ENCODE results near the gene CNIH3. TPM values are rescaled to one million over a fixed set of nuclear protein-coding genes. Genes with fewer than 3 reads are reported as not detected.
A peak's percentile ranks its signal among the peaks of the same experiment; 100 is the strongest.

The CNIH3 gene
- polyA plus RNA-seq, 6 donors from 2014 or later: 0.97 to 4.0 (median 1.8) TPM; not detected in 1

DNA sequence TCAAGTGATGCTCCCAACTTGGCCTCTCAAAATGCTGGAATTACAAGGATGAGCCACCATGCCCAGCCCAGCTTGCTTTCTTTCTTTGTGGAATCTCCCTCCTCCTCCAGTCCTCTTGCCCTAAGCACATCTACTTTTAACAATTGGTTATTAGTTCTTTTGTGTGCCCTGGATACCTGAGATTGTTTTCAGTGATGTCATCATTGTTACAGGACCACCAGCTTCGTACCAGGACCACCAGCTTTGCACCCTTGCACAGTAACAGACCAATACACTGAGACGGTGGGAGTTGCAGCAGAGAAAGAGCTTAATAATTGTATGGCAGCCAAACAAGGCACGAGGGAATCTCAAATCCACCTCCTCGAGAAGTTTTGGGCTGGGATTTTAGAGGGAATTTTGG is 71.3 kb downstream of the CNIH3 start:
- DNase-seq (no peak), ATAC-seq (ENCODE audit: low read depth in 2 of 2) (no peak)
- H3K4me1 Mint-ChIP-seq: no peaks in the 10 kb centered on the region
- H3K36me3 Mint-ChIP-seq: no peaks in the 10 kb centered on the region
- no peak overlapping the region for H3K4me3 Mint-ChIP-seq
- H3K27ac Mint-ChIP-seq: no peak overlapping the region
- no peaks in the 10 kb centered on the region for H3K9me3 Mint-ChIP-seq
- peaks cover 0 to 9% (median 4%) of the 10 kb centered on the region in 3 donors for H3K27me3 Mint-ChIP-seq

DNA sequence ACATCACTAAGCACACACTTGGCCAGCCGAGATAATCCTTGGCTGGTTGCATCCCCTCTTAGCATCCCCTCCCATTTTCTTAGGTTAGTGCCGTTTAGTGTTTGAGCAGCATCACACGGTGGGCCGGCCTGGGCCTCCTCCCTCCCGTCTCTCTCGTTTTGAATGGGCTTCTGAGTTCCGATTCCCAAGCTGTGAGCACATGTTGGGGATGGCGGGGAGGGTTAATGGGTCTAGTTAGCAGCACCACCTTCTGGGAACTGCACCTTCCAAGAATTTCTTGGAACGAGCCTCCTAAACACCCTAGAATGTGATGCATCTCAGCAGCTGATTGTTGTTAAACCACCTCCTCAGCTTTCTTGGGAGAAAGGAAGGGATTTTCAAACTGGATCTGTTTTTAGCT is 73.3 kb downstream of the CNIH3 start:
- ATAC-seq (ENCODE audit: low read depth in 2 of 2) (no peak), DNase-seq (no peak)
- H3K27me3 Mint-ChIP-seq: peaks cover 0 to 4% (median 4%) of the 10 kb centered on the region in 3 donors
- H3K36me3 Mint-ChIP-seq: no peaks in the 10 kb centered on the region
- H3K4me1 Mint-ChIP-seq: no peaks in the 10 kb centered on the region
- H3K27ac Mint-ChIP-seq: no peak overlapping the region
- no peak overlapping the region for H3K4me3 Mint-ChIP-seq
- H3K9me3 Mint-ChIP-seq: no peaks in the 10 kb centered on the region

DNA sequence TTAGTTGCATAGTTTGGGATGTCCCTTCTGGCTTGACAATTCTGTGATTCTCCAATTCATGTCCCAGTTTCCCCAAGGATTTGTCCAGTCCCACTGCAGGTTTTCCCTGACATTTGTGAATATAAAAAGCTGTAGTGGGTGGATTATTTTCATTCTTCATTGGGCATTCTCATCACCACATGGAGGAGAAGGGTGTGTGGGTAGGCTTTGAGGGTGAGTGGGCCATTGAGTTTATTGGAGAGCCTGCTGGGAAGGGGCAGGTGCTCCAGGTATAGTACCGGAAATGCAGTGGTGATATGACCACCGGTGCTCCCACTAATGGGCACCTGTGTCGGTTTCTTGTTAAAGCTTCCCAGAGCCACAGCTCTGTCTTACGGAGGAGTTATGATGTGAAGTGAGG is 74.5 kb downstream of the CNIH3 start:
- peaks cover 0 to 4% (median 0%) of the 10 kb centered on the region in 3 donors for H3K27me3 Mint-ChIP-seq
- no peaks in the 10 kb centered on the region for H3K36me3 Mint-ChIP-seq
- H3K4me3 Mint-ChIP-seq: no peak overlapping the region
- no peaks in the 10 kb centered on the region for H3K9me3 Mint-ChIP-seq
- H3K4me1 Mint-ChIP-seq: no peaks in the 10 kb centered on the region
- no peak for ATAC-seq (ENCODE audit: low read depth in 2 of 2)
- DNase-seq: no peak
- H3K27ac Mint-ChIP-seq: no peak overlapping the region

DNA sequence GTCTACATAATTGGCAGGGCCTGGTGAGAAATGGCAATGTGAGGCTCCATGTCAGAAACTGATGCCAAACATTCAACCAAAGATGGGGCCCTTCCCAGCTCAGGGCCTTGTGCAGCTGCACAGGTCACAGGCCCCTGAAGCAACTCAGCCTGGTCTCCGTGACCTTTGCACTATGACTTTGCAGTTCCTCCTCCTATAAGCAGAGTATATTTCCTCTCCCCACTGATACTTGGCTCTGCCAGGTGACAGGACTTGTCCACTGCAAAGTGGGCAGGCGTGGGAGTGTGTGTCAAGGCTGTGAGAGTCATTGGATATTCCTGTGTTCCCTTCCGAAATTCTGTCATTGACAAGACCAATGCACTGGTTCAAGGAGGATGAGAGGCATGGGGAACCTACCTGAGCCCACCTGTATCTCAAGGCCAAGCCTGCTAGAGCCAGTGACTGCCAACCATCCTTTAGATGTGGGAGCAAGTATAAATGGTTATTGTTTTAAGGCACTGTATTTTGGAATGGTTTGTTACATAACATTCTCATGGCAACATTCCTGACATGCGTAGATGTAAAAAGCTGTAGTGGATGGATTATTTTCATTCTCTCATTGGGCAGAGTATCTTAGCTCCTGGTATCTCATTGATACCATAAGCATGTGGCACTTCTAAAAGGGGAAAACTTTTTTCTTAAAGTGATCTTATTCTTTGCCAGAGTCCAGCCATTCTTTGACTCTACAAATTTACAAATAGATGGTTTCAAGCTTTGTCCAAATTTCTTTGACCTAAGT is 75.2 kb downstream of the CNIH3 start:
- no peaks in the 10 kb centered on the region for H3K36me3 Mint-ChIP-seq
- no peak overlapping the region for H3K27ac Mint-ChIP-seq
- peaks cover 0 to 4% (median 0%) of the 10 kb centered on the region in 3 donors for H3K27me3 Mint-ChIP-seq
- ATAC-seq (ENCODE audit: low read depth in 2 of 2) (no peak), DNase-seq (no peak)
- H3K4me3 Mint-ChIP-seq: no peak overlapping the region
- no peaks in the 10 kb centered on the region for H3K4me1 Mint-ChIP-seq
- no peaks in the 10 kb centered on the region for H3K9me3 Mint-ChIP-seq

DNA sequence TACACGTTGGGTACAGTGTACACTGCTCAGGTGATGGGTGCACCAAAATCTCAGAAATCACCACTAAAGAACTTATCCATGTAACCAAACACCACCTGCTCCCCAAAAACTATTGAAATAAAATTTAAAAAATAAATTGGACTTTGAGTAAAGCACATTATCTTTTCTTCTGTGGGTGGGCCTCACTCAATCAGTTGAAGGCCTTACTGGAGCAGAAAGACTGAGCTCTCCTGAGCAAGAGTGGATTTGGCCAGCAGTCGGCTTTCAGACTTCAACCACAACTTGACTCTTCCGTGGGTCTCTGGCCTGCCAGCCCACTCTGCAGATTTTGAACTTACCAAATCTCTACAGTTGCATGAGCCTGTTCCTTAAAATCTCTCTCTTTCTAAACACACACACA is 78.9 kb downstream of the CNIH3 start:
- no peaks in the 10 kb centered on the region for H3K4me1 Mint-ChIP-seq
- ATAC-seq (ENCODE audit: low read depth in 2 of 2): no peak

DNA sequence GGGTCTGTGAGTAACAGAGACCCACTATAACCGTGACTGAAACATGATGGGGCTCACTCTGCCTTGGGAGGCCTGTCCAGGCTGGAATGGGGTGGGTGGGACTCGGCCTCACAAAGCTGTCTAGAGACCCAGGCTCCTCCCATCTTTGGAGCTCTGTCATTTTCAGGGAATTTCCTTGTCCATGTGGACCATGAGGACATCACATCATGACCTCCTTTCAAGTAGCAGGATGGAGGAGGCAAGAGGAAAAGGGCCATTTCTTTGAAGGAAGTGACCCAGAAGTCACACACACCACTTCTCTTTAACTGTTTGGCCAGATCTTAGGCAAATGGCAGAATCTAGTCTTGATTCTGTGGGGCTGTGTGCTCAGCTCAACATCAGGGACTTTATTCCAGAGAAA is 79.9 kb downstream of the CNIH3 start:
- Mint-ChIP-seq H3K27ac (no peak overlapping the region), H3K4me1 (no peaks in the 10 kb centered on the region), H3K9me3 (no peaks in the 10 kb centered on the region), H3K27me3 (peaks cover 0 to 9% (median 0%) of the 10 kb centered on the region in 3 donors), H3K36me3 (no peaks in the 10 kb centered on the region), H3K4me3 (no peak overlapping the region)
- no peak for ATAC-seq (ENCODE audit: low read depth in 2 of 2)
- no peak for DNase-seq

More for the DNA sequence above, 78.9 kb downstream of the CNIH3 start:
- no peaks in the 10 kb centered on the region for H3K36me3 Mint-ChIP-seq
- no peak overlapping the region for H3K4me3 Mint-ChIP-seq
- no peaks in the 10 kb centered on the region for H3K9me3 Mint-ChIP-seq
- H3K27ac Mint-ChIP-seq: no peak overlapping the region
- peaks cover 0 to 6% (median 0%) of the 10 kb centered on the region in 3 donors for H3K27me3 Mint-ChIP-seq
- DNase-seq: no peak

DNA sequence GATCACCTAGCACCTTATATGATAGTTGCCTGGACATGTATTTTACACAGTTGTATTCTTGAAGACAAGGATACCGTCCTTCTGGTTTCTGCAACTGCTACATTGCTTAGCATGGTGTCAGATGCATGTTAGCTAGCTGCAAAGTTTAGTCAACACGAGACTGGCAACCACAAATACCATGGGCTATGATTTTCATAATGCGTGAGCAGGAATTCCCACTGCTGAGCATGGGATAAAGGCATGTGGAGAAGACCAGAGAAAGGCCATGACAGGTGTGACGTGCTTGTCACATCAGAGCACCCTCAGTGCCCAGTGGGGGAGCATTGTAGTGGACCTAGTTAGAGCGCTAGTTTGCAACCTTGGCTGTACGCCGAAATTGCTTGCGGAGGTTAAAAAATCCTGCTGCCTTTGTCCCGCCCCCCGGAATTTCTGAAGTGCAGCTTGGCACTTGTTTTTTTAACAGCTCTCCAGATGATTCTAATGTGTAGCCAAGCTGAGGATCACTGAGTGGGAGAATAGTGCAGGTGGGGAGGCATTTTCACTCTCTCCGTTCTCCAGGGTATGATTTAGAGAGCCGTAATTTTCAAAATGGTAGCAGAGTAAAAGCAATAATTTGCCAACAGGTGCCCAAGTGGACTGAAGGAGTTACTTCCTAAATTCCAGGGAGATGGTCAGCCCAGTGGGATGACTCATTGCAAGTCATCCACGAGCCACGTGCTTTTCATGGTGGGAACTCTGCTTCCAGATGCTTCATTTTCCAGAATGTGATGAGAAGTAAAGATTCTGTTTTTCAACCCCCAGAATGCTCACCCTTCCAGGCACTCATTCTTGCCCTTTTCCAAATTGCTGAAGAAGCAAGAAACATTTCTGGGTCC is 81.0 kb downstream of the CNIH3 start:
- H3K4me1 Mint-ChIP-seq: no peaks in the 10 kb centered on the region
- no peak for ATAC-seq (ENCODE audit: low read depth in 2 of 2)
- H3K36me3 Mint-ChIP-seq: no peaks in the 10 kb centered on the region
- H3K9me3 Mint-ChIP-seq: no peaks in the 10 kb centered on the region
- no peak for DNase-seq
- no peak overlapping the region for H3K27ac Mint-ChIP-seq
- peaks cover 0 to 9% (median 0%) of the 10 kb centered on the region in 3 donors for H3K27me3 Mint-ChIP-seq
- no peak overlapping the region for H3K4me3 Mint-ChIP-seq

DNA sequence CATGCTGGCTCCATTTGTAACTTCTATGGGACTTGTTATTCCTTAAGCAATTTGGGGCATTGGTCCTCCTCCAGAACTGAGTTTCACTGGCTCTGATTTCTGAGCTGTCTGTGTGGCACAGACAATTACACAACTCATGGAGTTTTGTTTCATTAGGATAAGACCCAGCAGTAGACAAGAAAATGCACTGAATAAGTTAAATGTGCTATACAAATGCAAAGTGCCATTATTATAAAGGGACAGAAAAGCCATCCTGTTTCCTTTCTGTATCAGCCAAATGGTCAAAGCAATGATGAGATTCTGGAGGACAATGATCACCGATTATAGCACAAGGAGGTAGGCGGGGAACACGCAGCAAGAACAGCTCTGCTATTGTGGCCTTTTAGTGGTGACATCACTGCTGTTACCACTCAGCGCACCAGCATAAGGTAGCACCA is 81.9 kb downstream of the CNIH3 start:
- ATAC-seq (ENCODE audit: low read depth in 2 of 2) (no peak), DNase-seq (no peak)
- H3K27ac Mint-ChIP-seq: no peak overlapping the region
- peaks cover 0 to 9% (median 0%) of the 10 kb centered on the region in 3 donors for H3K27me3 Mint-ChIP-seq
- H3K9me3 Mint-ChIP-seq: no peaks in the 10 kb centered on the region
- H3K4me1 Mint-ChIP-seq: no peaks in the 10 kb centered on the region
- no peak overlapping the region for H3K4me3 Mint-ChIP-seq
- H3K36me3 Mint-ChIP-seq: no peaks in the 10 kb centered on the region

DNA sequence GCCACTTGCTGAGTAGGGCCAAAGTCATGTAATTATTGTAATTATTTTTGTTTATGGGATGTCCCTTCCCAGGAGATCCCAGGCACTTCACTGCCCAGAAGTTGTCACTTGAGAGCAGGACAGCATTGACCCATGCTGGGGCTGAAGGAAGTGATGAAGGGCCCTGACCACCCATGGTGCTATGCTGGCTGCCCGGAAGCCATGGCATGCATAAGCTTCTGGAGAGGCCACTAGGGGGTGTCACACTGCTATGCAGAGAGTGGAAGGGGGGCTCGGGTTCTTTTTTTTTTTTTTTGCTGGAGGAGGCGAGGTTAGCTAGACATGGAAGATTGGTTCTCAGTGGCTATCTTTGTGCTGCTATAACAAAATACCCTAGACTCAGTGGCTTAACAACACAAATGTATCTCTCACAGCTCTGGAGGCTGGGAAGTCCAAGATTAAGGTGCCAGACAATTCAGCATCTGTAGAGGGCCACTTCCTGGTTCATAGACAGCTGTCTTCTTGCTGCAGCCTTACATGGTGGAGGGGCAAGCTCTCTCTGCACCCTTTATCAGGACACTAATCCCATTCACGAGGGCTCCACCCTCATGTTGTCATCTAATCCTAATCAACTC is 84.9 kb downstream of the CNIH3 start:
- Mint-ChIP-seq H3K27me3 (peaks cover 0 to 9% (median 0%) of the 10 kb centered on the region in 3 donors), H3K9me3 (no peaks in the 10 kb centered on the region), H3K4me3 (no peak overlapping the region), H3K27ac (no peak overlapping the region), H3K36me3 (no peaks in the 10 kb centered on the region), H3K4me1 (no peaks in the 10 kb centered on the region)
- no peak for ATAC-seq (ENCODE audit: low read depth in 2 of 2)
- no peak for DNase-seq

DNA sequence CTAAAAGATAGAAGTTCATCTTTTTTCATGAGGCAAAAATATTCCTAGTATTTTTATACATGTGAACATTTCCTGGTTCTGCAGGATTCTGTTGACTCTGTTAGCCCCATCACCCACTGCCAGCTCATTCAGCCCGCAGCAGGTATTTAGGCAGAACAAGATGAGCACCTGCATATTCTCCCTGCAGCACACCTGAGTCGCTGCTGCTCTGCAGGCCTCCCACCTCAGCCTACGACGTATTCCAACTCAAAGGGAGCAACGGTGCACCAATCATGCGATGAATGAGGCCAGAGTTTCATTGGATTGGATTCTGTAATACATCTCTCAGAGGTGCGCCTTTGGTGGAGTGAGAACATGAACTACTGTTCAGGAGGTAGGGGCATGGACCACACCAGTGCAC is 87.6 kb downstream of the CNIH3 start:
- Mint-ChIP-seq H3K4me1 (no peaks in the 10 kb centered on the region), H3K36me3 (no peaks in the 10 kb centered on the region), H3K9me3 (peaks cover 0 to 3% (median 0%) of the 10 kb centered on the region in 7 donors), H3K27me3 (peaks cover 0 to 17% (median 10%) of the 10 kb centered on the region in 3 donors), H3K27ac (no peak overlapping the region), H3K4me3 (no peak overlapping the region)
- ATAC-seq (ENCODE audit: low read depth in 2 of 2) (no peak), DNase-seq (no peak)

DNA sequence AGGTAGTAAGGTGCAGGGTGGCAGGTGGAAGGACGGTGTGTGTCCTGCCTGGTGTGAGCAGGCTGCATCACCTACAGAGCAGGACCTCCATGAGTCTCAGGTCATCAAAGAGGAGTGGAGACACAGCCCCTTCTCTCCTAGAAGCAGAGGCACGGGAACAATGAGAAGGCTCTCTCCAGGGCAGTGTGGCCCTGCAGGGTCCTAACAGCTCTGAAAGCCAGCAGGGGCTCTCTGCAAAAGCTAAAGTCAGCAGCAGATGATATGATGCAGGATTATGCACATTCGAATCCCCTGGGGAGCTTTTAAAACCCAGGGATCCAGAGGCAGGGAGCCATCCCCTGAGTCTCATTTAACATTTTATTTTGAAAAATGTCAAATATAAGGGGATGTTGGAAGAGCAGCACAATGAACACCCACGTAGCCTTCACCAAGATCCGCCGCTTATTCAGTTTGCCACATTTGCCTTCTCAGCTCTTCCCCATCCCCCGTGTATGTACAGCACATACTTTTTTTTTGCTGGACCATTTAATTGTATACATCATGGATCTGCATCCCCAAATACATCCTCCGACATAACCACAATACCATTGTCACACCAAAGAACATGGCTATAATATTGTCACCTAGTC is 88.1 kb downstream of the CNIH3 start:
- no peak overlapping the region for H3K27ac Mint-ChIP-seq
- no peak for DNase-seq
- no peak for ATAC-seq (ENCODE audit: low read depth in 2 of 2)
- H3K27me3 Mint-ChIP-seq: peaks cover 3 to 20% (median 10%) of the 10 kb centered on the region in 3 donors
- H3K4me3 Mint-ChIP-seq: no peak overlapping the region
- H3K36me3 Mint-ChIP-seq: no peaks in the 10 kb centered on the region
- H3K9me3 Mint-ChIP-seq: peaks cover 0 to 3% (median 0%) of the 10 kb centered on the region in 7 donors
- H3K4me1 Mint-ChIP-seq: no peaks in the 10 kb centered on the region

DNA sequence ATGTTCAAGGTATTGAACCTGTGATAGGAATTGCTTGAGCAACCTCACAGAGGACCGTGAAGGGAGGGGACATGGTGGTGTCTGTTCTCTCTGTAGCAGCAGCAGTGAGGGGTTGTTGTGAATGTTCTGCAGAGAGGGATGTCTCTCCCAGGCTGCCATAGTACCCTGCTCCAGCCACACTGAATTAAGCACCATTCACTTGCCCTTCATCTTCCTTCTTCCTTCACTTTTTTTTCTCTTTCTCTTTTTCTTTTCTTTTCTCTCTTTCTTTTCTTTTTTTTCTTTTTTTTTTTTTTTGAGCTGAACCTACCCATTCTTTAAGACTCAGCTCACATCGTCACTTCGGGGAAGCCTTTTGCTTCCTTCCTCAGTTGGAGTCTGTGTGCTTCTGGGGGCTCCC is 89.5 kb downstream of the CNIH3 start:
- no peak for DNase-seq
- H3K9me3 Mint-ChIP-seq: peaks cover 0 to 3% (median 0%) of the 10 kb centered on the region in 7 donors
- H3K36me3 Mint-ChIP-seq: no peaks in the 10 kb centered on the region
- peaks cover 6 to 13% (median 10%) of the 10 kb centered on the region in 3 donors for H3K27me3 Mint-ChIP-seq
- H3K4me1 Mint-ChIP-seq: no peaks in the 10 kb centered on the region
- ATAC-seq (ENCODE audit: low read depth in 2 of 2): no peak
- H3K4me3 Mint-ChIP-seq: no peak overlapping the region
- H3K27ac Mint-ChIP-seq: peak overlapping the region in 1 of 6 donors; percentile 52

Data from naive B cell (primary cell).